Neuronal stem cell (in vitro differentiated cells): ENCODE data around the gene ALS2.

Source experiments
- DNase-seq: peaks from one replicate; pipeline ENCODE4 v3.0.0-alpha.2; 2013; ENCODE audit warnings: low spot score
- H2AFZ ChIP-seq: one replicate; pipeline ENCODE4 v1.6.1; 2013; ENCODE audit warnings: mild to moderate bottlenecking, low read length, inconsistent platforms
- H2AK5ac ChIP-seq: 2 replicates; pipeline ENCODE4 v1.6.1; 2013; ENCODE audit warnings: low read depth, mild to moderate bottlenecking, inconsistent platforms, low read length, moderate library complexity, mixed read lengths
- H2BK120ac ChIP-seq: 2 replicates; pipeline ENCODE4 v1.6.1; 2013; ENCODE audit warnings: low read depth, mild to moderate bottlenecking, inconsistent platforms, low read length, moderate library complexity, mixed read lengths
- H2BK12ac ChIP-seq: one replicate; pipeline ENCODE4 v1.6.1; 2013; ENCODE audit warnings: low read length, inconsistent platforms
- H2BK15ac ChIP-seq: 2 replicates; pipeline ENCODE4 v1.6.1; 2013; ENCODE audit warnings: mild to moderate bottlenecking, low read length, inconsistent platforms, mixed read lengths
- H2BK5ac ChIP-seq: one replicate; pipeline ENCODE4 v1.6.1; 2013; ENCODE audit warnings: inconsistent platforms, mild to moderate bottlenecking, low read length, moderate library complexity
- H3K14ac ChIP-seq: one replicate; pipeline ENCODE4 v1.6.1; 2013; ENCODE audit warnings: low read length, inconsistent platforms
- H3K18ac ChIP-seq: 2 replicates; pipeline ENCODE4 v1.6.1; 2013; ENCODE audit warnings: low read length, inconsistent platforms
- H3K23ac ChIP-seq: 2 replicates; pipeline ENCODE4 v1.6.1; 2013; ENCODE audit warnings: low read depth, mild to moderate bottlenecking, mixed read lengths, low read length, inconsistent platforms; ENCODE audit not compliant: poor library complexity
- H3K27ac ChIP-seq: replicated peaks from 3 replicates; pipeline ENCODE4 v1.5.1; 2013; ENCODE audit warnings: low read length, inconsistent platforms
- H3K27me3 ChIP-seq, 3 experiments: 2 replicates each; pipeline ENCODE4 v1.6.1; 2013; ENCODE audit warnings: low read length in 3 of 3, mild to moderate bottlenecking in 2 of 3, inconsistent platforms in 1 of 3, low read depth in 1 of 3, mixed read lengths in 1 of 3, moderate library complexity in 1 of 3; ENCODE audit not compliant: control insufficient read depth in 3 of 3, insufficient read depth in 3 of 3
- H3K36me3 ChIP-seq, 2 donors: replicated peaks in 1 of 2; 2 replicates each; pipeline ENCODE4 v1.6.1; 2013; ENCODE audit warnings: low read length in 2 of 2; ENCODE audit not compliant: control insufficient read depth in 2 of 2, insufficient read depth in 2 of 2
- H3K4ac ChIP-seq: 2 replicates; pipeline ENCODE4 v1.6.1; 2013; ENCODE audit warnings: inconsistent platforms, mild to moderate bottlenecking, low read length, moderate library complexity
- H3K4me1 ChIP-seq, 2 donors: 1 replicate in 1 of 2; 2 replicates in 1 of 2; pipeline ENCODE4 v1.6.1; 2013; ENCODE audit warnings: low read length in 2 of 2, low read depth in 1 of 2; ENCODE audit not compliant: control insufficient read depth in 2 of 2, insufficient read depth in 1 of 2
- H3K4me2 ChIP-seq: one replicate; pipeline ENCODE4 v1.6.1; 2013; ENCODE audit warnings: mild to moderate bottlenecking, low read length, inconsistent platforms; ENCODE audit not compliant: insufficient read depth, poor library complexity, severe bottlenecking
- H3K4me3 ChIP-seq, 2 donors: 2 replicates each; pipeline ENCODE4 v1.5.1; 2013; ENCODE audit warnings: low read length in 2 of 2, mild to moderate bottlenecking in 2 of 2, inconsistent platforms in 1 of 2, moderate library complexity in 1 of 2
- H3K79me1 ChIP-seq: one replicate; pipeline ENCODE4 v1.6.1; 2013; ENCODE audit warnings: low read depth, mild to moderate bottlenecking, inconsistent platforms, low read length, moderate library complexity
- H3K9ac ChIP-seq: one replicate; pipeline ENCODE4 v1.6.1; 2013; ENCODE audit warnings: mild to moderate bottlenecking, low read depth, low read length, inconsistent platforms; ENCODE audit not compliant: poor library complexity
- H3K9me3 ChIP-seq, 2 donors: replicated peaks in 1 of 2; 2 replicates each; pipeline versions ENCODE3 to v1.6.1; 2013; ENCODE audit warnings: low read length in 2 of 2, mild to moderate bottlenecking in 2 of 2, inconsistent platforms in 1 of 2, low read depth in 1 of 2, mixed read lengths in 1 of 2, moderate library complexity in 1 of 2; ENCODE audit not compliant: control insufficient read depth in 2 of 2, insufficient read depth in 1 of 2
- H4K8ac ChIP-seq: one replicate; pipeline ENCODE4 v1.6.1; 2013; ENCODE audit warnings: low read depth, mild to moderate bottlenecking, inconsistent platforms, low read length, moderate library complexity
- H4K91ac ChIP-seq: one replicate; pipeline ENCODE4 v1.6.1; 2013; ENCODE audit warnings: low read length, low read depth, mild to moderate bottlenecking, inconsistent platforms; ENCODE audit not compliant: poor library complexity
- WGBS, 2 donors: extraction: QIAGEN DNeasy Blood & Tissue Kit; methylation state at CpG; one replicate each; pipeline ENCODE4 v1.1.7; 2013; ENCODE audit warnings: missing lambda C conversion rate in 2 of 2, mixed read lengths in 1 of 2; ENCODE audit not compliant: insufficient read length in 2 of 2, insufficient replicate concordance in 1 of 2; ENCODE audit errors: extremely low coverage in 2 of 2; 5-methylcytosine and 5-hydroxymethylcytosine counted together

The ALS2 gene

DNA sequence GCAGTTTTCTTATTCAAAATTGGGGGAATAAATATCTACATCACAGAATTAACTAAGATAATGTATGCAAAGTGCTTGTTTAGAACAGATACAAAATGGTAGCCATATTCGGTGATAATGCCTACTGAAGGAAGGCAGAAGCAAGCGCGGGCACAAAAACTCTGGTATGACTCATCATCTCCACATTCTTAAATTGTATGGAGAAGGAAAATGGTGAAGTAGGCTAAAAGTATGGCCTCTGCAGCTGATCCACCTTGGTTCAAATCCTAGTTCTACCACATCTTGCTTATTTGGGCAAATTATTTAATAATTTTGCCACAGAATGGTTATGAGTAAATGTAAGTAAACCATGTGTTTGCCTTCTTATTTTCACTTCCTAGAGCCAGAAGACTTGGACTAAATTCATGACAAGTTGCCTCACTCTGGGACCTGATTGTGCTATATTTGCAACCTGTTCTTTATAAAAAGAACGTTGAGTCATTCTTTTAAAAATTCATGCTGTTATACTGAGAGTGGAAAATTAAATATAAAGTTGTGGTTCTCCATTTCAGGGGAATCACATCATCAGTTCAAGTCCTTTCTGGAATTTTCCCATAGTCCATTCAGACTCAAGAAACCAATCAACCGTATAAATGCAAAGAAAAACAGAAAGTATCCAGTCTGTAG, 16.6 kb upstream of the ALS2 start:
- no peaks in the 10 kb centered on the region for H3K36me3 ChIP-seq
- H2AK5ac ChIP-seq = no peak overlapping the region
- WGBS, 2 donors = no CpG with 5 or more reads among the region's 5 CpGs
- no peak overlapping the region for H2BK12ac ChIP-seq
- no peak overlapping the region for H3K18ac ChIP-seq
- no peak overlapping the region for H2AFZ ChIP-seq
- no peaks in the 10 kb centered on the region for H3K79me1 ChIP-seq
- H3K9me3 ChIP-seq = no peaks in the 10 kb centered on the region
- no peak overlapping the region for H3K4ac ChIP-seq
- H3K9ac ChIP-seq = no peak overlapping the region
- no peak overlapping the region for H4K8ac ChIP-seq
- H3K4me1 ChIP-seq = no peaks in the 10 kb centered on the region
- H4K91ac ChIP-seq = no peak overlapping the region
- DNase-seq = no peak
- no peak overlapping the region for H2BK5ac ChIP-seq
- H2BK15ac ChIP-seq = no peak overlapping the region
- no peak overlapping the region for H3K14ac ChIP-seq
- peaks cover 0 to 4% (median 0%) of the 10 kb centered on the region in 3 experiments for H3K27me3 ChIP-seq
- no peak overlapping the region for H2BK120ac ChIP-seq
- no peak overlapping the region for H3K4me2 ChIP-seq
- no peak overlapping the region for H3K27ac ChIP-seq
- no peak overlapping the region for H3K4me3 ChIP-seq
- H3K23ac ChIP-seq = no peak overlapping the region

DNA sequence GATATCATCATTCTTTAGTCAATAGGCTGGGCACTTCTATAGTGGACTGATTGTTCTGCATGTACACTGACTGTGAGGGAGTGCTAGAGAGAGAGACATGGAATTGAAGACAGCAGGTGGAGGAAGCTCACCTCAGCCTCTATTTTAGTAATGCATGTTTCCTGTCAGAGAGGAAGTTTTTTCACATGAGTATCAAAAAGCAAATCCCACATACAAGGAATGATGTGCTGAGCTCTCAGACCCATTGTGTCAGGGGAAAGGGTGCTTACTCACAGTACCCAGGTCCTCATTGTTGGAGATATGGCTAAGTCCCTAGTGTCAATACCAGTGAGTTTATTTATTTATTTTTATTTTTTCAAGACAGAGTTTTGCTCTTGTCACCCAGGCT, 15.7 kb upstream of the ALS2 start:
- no peak overlapping the region for H4K8ac ChIP-seq
- H3K27me3 ChIP-seq = peaks cover 0 to 4% (median 0%) of the 10 kb centered on the region in 3 experiments
- no peak overlapping the region for H2BK15ac ChIP-seq
- DNase-seq = no peak
- H3K14ac ChIP-seq = no peak overlapping the region
- no peak overlapping the region for H2AK5ac ChIP-seq
- no peak overlapping the region for H2AFZ ChIP-seq
- no peak overlapping the region for H3K18ac ChIP-seq
- no peak overlapping the region for H2BK12ac ChIP-seq
- no peak overlapping the region for H3K4ac ChIP-seq
- H3K4me1 ChIP-seq = no peaks in the 10 kb centered on the region
- no peaks in the 10 kb centered on the region for H3K79me1 ChIP-seq
- no peak overlapping the region for H4K91ac ChIP-seq
- H3K9ac ChIP-seq = no peak overlapping the region
- H3K27ac ChIP-seq = no peak overlapping the region
- H2BK5ac ChIP-seq = no peak overlapping the region
- no peaks in the 10 kb centered on the region for H3K9me3 ChIP-seq
- H3K36me3 ChIP-seq = no peaks in the 10 kb centered on the region
- H3K4me3 ChIP-seq = no peak overlapping the region
- no peak overlapping the region for H3K4me2 ChIP-seq
- no peak overlapping the region for H2BK120ac ChIP-seq
- H3K23ac ChIP-seq = no peak overlapping the region

DNA sequence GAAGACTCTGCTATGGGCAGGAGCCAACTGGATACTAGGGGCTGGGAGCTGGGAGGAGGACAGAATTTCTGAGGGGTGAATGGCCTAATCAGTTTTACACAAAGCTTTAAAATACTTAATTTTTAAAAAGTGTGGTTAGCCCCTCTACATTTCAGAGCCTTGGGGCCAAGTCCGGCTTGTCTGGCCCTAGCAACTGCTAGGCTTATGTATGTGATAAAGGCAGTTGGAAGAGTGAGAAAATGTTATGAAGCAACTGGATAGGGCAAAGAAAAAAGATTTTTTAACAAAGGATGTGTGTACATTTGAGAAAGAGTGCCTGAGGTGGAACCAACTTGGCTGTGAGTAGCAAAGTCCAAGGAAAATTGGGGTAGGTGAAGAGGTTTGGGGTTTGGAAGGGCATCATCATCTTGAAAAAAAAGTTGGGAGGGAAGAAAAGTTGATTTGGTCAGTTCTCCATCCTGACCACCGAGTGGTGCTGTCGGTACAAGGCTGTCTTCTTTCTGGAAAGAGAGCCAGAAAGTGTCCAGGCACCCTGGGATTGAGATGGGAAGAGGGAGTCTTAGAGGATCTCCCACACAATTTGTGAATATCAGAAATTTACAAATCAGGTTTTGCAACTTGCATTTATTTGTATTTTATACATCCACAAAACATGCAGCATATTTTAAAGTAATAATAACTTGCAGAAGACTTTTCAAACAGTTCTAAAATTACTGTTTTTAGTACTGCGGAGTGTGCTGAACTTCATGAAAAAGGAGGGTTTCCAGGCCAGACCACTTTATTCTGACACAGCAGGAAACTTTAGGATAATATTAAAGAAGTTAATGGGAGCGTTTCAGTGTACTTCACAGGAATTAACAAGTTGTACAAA, 15.1 kb upstream of the ALS2 start:
- H3K27me3 ChIP-seq = peaks cover 0 to 3% (median 0%) of the 10 kb centered on the region in 3 experiments
- peak; percentile 41 for DNase-seq
- H3K4me3 ChIP-seq = no peak overlapping the region
- H3K14ac ChIP-seq = no peak overlapping the region
- no peaks in the 10 kb centered on the region for H3K36me3 ChIP-seq
- H4K91ac ChIP-seq = no peak overlapping the region
- no peak overlapping the region for H2AK5ac ChIP-seq
- H2AFZ ChIP-seq = no peak overlapping the region
- H3K9me3 ChIP-seq = no peaks in the 10 kb centered on the region
- no peak overlapping the region for H3K27ac ChIP-seq
- H3K18ac ChIP-seq = no peak overlapping the region
- H4K8ac ChIP-seq = no peak overlapping the region
- no peak overlapping the region for H3K4ac ChIP-seq
- WGBS, 2 donors = no CpG with 5 or more reads among the region's 5 CpGs
- no peak overlapping the region for H3K23ac ChIP-seq
- no peak overlapping the region for H2BK120ac ChIP-seq
- H2BK15ac ChIP-seq = no peak overlapping the region
- H2BK5ac ChIP-seq = no peak overlapping the region
- H3K79me1 ChIP-seq = no peaks in the 10 kb centered on the region
- H3K4me2 ChIP-seq = no peak overlapping the region
- H3K9ac ChIP-seq = no peak overlapping the region
- no peak overlapping the region for H2BK12ac ChIP-seq
- H3K4me1 ChIP-seq = no peaks in the 10 kb centered on the region

DNA sequence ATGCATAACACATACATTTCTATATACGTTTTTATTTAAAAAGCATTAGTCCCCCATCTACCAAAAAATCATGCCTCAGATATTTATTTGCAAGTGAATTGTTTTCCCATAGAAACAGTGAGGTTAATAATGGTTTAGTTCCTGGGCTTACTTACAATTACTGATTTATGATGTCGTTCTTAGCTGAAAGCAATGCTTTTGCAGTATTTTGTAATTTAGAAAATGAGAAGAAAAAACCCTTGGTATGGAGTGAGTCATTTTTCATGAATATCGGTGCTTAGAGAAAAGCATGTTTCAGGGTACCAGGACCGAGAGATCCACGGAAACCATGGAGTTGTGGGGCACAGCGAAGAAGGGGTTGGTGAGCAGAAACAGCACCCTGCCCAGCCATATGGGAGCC, 13.6 kb upstream of the ALS2 start:
- Histone ChIP-seq H3K4ac (no peak overlapping the region), H2AK5ac (no peak overlapping the region), H3K79me1 (no peaks in the 10 kb centered on the region), H3K4me2 (no peak overlapping the region), H2AFZ (no peak overlapping the region), H3K9me3 (no peaks in the 10 kb centered on the region), H2BK120ac (no peak overlapping the region), H3K9ac (no peak overlapping the region), H2BK5ac (no peak overlapping the region), H3K27me3 (peaks cover 0 to 12% (median 0%) of the 10 kb centered on the region in 3 experiments), H3K36me3 (no peaks in the 10 kb centered on the region), H3K4me3 (no peak overlapping the region), H3K23ac (no peak overlapping the region), H4K91ac (no peak overlapping the region), H3K18ac (no peak overlapping the region), H3K4me1 (no peaks in the 10 kb centered on the region), H2BK12ac (no peak overlapping the region), H3K14ac (no peak overlapping the region), H4K8ac (no peak overlapping the region), H2BK15ac (no peak overlapping the region), H3K27ac (no peak overlapping the region)
- WGBS, 2 donors = no CpG with 5 or more reads among the region's 6 CpGs
- no peak for DNase-seq
